K562 (cell line): ENCODE results near the gene PLD3. TPM values are rescaled to one million over a fixed set of nuclear protein-coding genes. Genes with fewer than 3 reads are reported as not detected.

Experiments
- ATAC-seq: fragments of 200-7000 bp; cut with Tn5 transposase; 3 replicates; pipeline ENCODE4 v1.9.1; 2020; ENCODE audit warnings: moderate library complexity
- BruUV-seq: library from RNA; stranded (reverse); fragments of 400-500 nt; replicated peaks from 2 replicates; lab custom pipeline; 2021; lab: Mats Ljungman, UMichigan
- CTCF ChIA-PET: fragments of 300-600 bp; formaldehyde crosslinking; extraction: SDS; loops from one replicate; lab custom pipeline; 2021; ENCODE audit warnings: low intra/inter-chr PET ratio; lab: Yijun Ruan, JAX
- POLR2A ChIA-PET: fragments of 300-600, 350-650 bp; sonication (Branson Sonifier 250); formaldehyde crosslinking; extraction: SDS; loops from one replicate; lab custom pipeline; 2021; ENCODE audit warnings: antibody characterized with exemption, inconsistent platforms; lab: Yijun Ruan, JAX
- DNase-seq, 4 experiments: peaks; one replicate each; pipeline versions ENCODE4 v3.0.0 to v3.0.0-alpha.2; 2011 to 2018; ENCODE audit warnings: low spot score in 3 of 4, mixed read lengths in 3 of 4; ENCODE audit errors: extremely low read depth in 1 of 4
- FAIRE-seq: peaks from 2 replicates; lab custom pipeline; 2011; peaks lifted over from hg19 to GRCh38; lab: Jason Lieb, UNC
- H2AFZ ChIP-seq: 2 replicates; pipeline ENCODE4 v1.6.0; 2011; ENCODE audit warnings: low read depth, low read length, control low read depth, inconsistent platforms
- H3K27ac ChIP-seq: fragments of 200-600 bp; 3 replicates; pipeline ENCODE4 v1.8.0; 2011; ENCODE audit warnings: low read depth, mild to moderate bottlenecking, control low read depth, inconsistent platforms, low read length, moderate library complexity, mixed read lengths; ENCODE audit errors: extremely low read depth
- H3K27me3 ChIP-seq, 2 experiments: fragments of 300-600 bp in 1 of 2; 2 replicates in 1 of 2; 3 replicates in 1 of 2; pipeline versions ENCODE4 v1.6.0 to v1.8.0; 2011; ENCODE audit warnings: inconsistent platforms in 2 of 2, low read length in 2 of 2, mild to moderate bottlenecking in 1 of 2, mixed read lengths in 1 of 2, moderate library complexity in 1 of 2; ENCODE audit not compliant: control insufficient read depth in 2 of 2, insufficient read depth in 2 of 2
- H3K36me3 ChIP-seq: fragments of 300-600 bp; 3 replicates; pipeline ENCODE4 v1.8.0; 2011; ENCODE audit warnings: mild to moderate bottlenecking, low read length, inconsistent platforms; ENCODE audit not compliant: control insufficient read depth, insufficient read depth
- H3K4me1 ChIP-seq, 2 experiments: fragments of 200-600 bp in 1 of 2; replicated peaks in 1 of 2; 2 replicates in 1 of 2; 3 replicates in 1 of 2; pipeline versions ENCODE4 v1.5.1 to v1.8.0; 2011; ENCODE audit warnings: inconsistent platforms in 2 of 2, low read length in 2 of 2, mild to moderate bottlenecking in 1 of 2, mixed read lengths in 1 of 2, moderate library complexity in 1 of 2; ENCODE audit not compliant: control insufficient read depth in 2 of 2, insufficient read depth in 2 of 2
- H3K4me2 ChIP-seq: 2 replicates; pipeline ENCODE4 v1.6.1; 2011; ENCODE audit warnings: low read length, control low read depth, inconsistent platforms, mixed read lengths; ENCODE audit not compliant: insufficient read depth
- H3K4me3 ChIP-seq: fragments of 200-600 bp; sonication (generic), shearing (Covaris generic); 2 replicates; pipeline ENCODE4 v1.5.1; 2016; ENCODE audit warnings: control low read depth, inconsistent platforms
- H3K79me2 ChIP-seq: fragments of 200-600 bp; 3 replicates; pipeline ENCODE4 v1.8.0; 2011; ENCODE audit warnings: low read length, inconsistent platforms; ENCODE audit not compliant: control insufficient read depth, insufficient read depth
- H3K9ac ChIP-seq, 2 experiments: 2 replicates each; pipeline versions ENCODE4 v1.6.0 to v1.6.1; 2011; ENCODE audit warnings: low read depth in 2 of 2, low read length in 2 of 2, control low read depth in 1 of 2, inconsistent platforms in 1 of 2, mild to moderate bottlenecking in 1 of 2, mixed read lengths in 1 of 2; ENCODE audit not compliant: insufficient read depth in 1 of 2
- H3K9me1 ChIP-seq: one replicate; pipeline ENCODE4 v1.6.0; 2011; ENCODE audit warnings: inconsistent platforms, mild to moderate bottlenecking, low read length, moderate library complexity; ENCODE audit not compliant: control insufficient read depth, insufficient read depth
- H3K9me3 ChIP-seq: replicated peaks from 2 replicates; pipeline ENCODE4 v1.5.1; 2011; ENCODE audit warnings: low read depth, low read length, inconsistent platforms; ENCODE audit not compliant: control insufficient read depth, insufficient read depth
- H4K20me1 ChIP-seq: replicated peaks from 2 replicates; pipeline ENCODE4 v1.6.1; 2011; ENCODE audit warnings: low read length, inconsistent platforms, mixed read lengths; ENCODE audit not compliant: control insufficient read depth, insufficient read depth
- ID3 ChIP-seq, 2 experiments: fragments of 250-450 bp in 1 of 2; fragments of 450-650 bp in 1 of 2; sonication (Bioruptor Pico) in 1 of 2; IDR thresholded peaks; 2 replicates each; pipeline versions ENCODE4 v1.6.1 to v1.8.0; 2016 to 2021; ENCODE audit warnings: mild to moderate bottlenecking in 2 of 2, moderate library complexity in 2 of 2, missing compliant biosample characterization in 1 of 2, missing genetic modification characterization in 1 of 2
- JUND ChIP-seq, 2 experiments: IDR thresholded peaks; 2 replicates in 1 of 2; 3 replicates in 1 of 2; pipeline ENCODE4 v1.6.1; 2011; ENCODE audit warnings: borderline replicate concordance in 2 of 2, low read depth in 2 of 2, low read length in 2 of 2, improper control_type of control experiment in 1 of 2, missing biosample characterization in 1 of 2, missing genetic modification characterization in 1 of 2, missing genetic modification reagents in 1 of 2
- MNT ChIP-seq, 2 experiments: fragments of 450-650 bp; conservative IDR thresholded peaks; 2 replicates each; pipeline ENCODE4 v1.6.1; 2017; ENCODE audit warnings: mild to moderate bottlenecking in 2 of 2, moderate library complexity in 2 of 2
- NFXL1 ChIP-seq: fragments of 450-650 bp; formaldehyde crosslinking; IDR thresholded peaks from 2 replicates; pipeline ENCODE4 v1.4.0; 2021; ENCODE audit warnings: mild to moderate bottlenecking
- NKRF ChIP-seq: fragments of 450-650 bp; IDR thresholded peaks from 2 replicates; pipeline ENCODE4 v1.6.1; 2016; ENCODE audit warnings: borderline replicate concordance
- RAD51 ChIP-seq: fragments of 450-650 bp; IDR thresholded peaks from 2 replicates; pipeline ENCODE4 v1.7.1; 2016; ENCODE audit warnings: low read depth, mild to moderate bottlenecking, borderline replicate concordance
- RBM25 ChIP-seq: fragments of 200-400 bp; formaldehyde crosslinking; IDR thresholded peaks from 2 replicates; pipeline ENCODE4 v1.6.1; 2018; ENCODE audit warnings: low read length, low read depth, moderate library complexity; ENCODE audit not compliant: severe bottlenecking
- RHOXF2B ChIP-seq: fragments of 250-450 bp; sonication (Bioruptor Pico); conservative IDR thresholded peaks from 2 replicates; pipeline ENCODE4 v1.5.1; 2021
- TOE1 ChIP-seq, 2 experiments: fragments of 450-650 bp in 1 of 2; sonication (generic) in 1 of 2; formaldehyde crosslinking in 1 of 2; IDR thresholded peaks; 2 replicates each; pipeline versions ENCODE4 v1.7.1 to v1.8.0; 2016 to 2022; ENCODE audit warnings: borderline replicate concordance in 2 of 2, mild to moderate bottlenecking in 2 of 2, antibody characterized with exemption in 1 of 2, inconsistent platforms in 1 of 2, low read depth in 1 of 2, missing genetic modification reagents in 1 of 2, moderate library complexity in 1 of 2
- ZBTB11 ChIP-seq, 3 experiments: fragments of 200-800 bp in 1 of 3; fragments of 250-450 bp in 1 of 3; fragments of 450-650 bp in 1 of 3; sonication (Bioruptor Pico) in 1 of 3; sonication (Bioruptor generic) in 1 of 3; formaldehyde crosslinking in 1 of 3; IDR thresholded peaks; 2 replicates each; pipeline versions ENCODE4 v1.6.1 to v1.8.0; 2016 to 2022; ENCODE audit warnings: mild to moderate bottlenecking in 2 of 3, missing genetic modification characterization in 2 of 3, missing compliant biosample characterization in 1 of 3, moderate library complexity in 1 of 3
- ZNF121 ChIP-seq: sonication (generic); formaldehyde crosslinking; conservative IDR thresholded peaks from 2 replicates; pipeline ENCODE4 v1.8.0; 2022; ENCODE audit warnings: missing genetic modification reagents
- WGBS: fragments of 100-300 bp; shearing (Covaris generic); methylation state at CpG from one replicate; pipeline ENCODE4 v1.1.6; 2016; ENCODE audit warnings: low coverage, mixed read lengths; ENCODE audit not compliant: insufficient coverage; ENCODE audit errors: missing lambda C conversion rate; 5-methylcytosine and 5-hydroxymethylcytosine counted together
- in situ Hi-C: fragments of 300-500 bp; cut with MboI; formaldehyde crosslinking; loops from 4 replicates; pipeline ENCODE4 v1.15.0; 2018; ENCODE audit warnings: inconsistent platforms, mixed read lengths
- intact Hi-C: fragments of 100-400 bp; cut with micrococcal nuclease; formaldehyde crosslinking; loops from 2 replicates; pipeline ENCODE4 v1.14.2; 2022
- polyA plus RNA-seq, 8 experiments: library from polyadenylated mRNA; depleted of rRNA in 4 of 8; stranded (reverse) in 5 of 8; unstranded in 3 of 8; fragments of >200 nt; fragmentation: Nextera tagmentation in 2 of 8; fragmentation: Illumina TruSeq in 1 of 8; extraction: Ambion mirVana in 2 of 8; extraction: Trizol in 1 of 8; gene quantifications; 2 replicates each; pipeline versions ENCODE4 v1.2.1 to v1.2.3, GENCODE V29; 2011 to 2014; ENCODE audit warnings: inconsistent platforms in 1 of 8, missing spikeins in 1 of 8
- total RNA-seq, 7 experiments: library from RNA; depleted of rRNA in 6 of 7; stranded (reverse); fragments of >200 nt in 6 of 7; fragmentation: Illumina TruSeq in 2 of 7; extraction: Trizol in 2 of 7; gene quantifications; 2 replicates each; pipeline versions ENCODE4 v1.2.1 to v1.2.3, GENCODE V29; 2011 to 2021; ENCODE audit warnings: low replicate concordance in 1 of 7

PLD3 gene
- total and polyA plus RNA-seq, 9 of the 15 experiments (the other 6 are each of a cell fraction or from before 2014, with no cell fraction given) = 2.3 to 128 (median 72.7) TPM

- no peak for TF ChIP-seq ZBTB11 (CRISPR knock-in tag; IDR thresholded peaks at IDR 0.05)
- no peak for TF ChIP-seq MNT (conservative IDR thresholded peaks at IDR 0.05)
- no peak for TF ChIP-seq TOE1 (IDR thresholded peaks at IDR 0.05; ENCODE audit: borderline replicate concordance)
- TF ChIP-seq TOE1 (CRISPR knock-in tag; IDR thresholded peaks at IDR 0.05; ENCODE audit: borderline replicate concordance, low read depth) = no peak
Measured at GRCh38 chr19:40323705-40324104, 24.8 kb upstream of the PLD3 start (continued).

- no peaks in the 10 kb centered on the region for H4K20me1 ChIP-seq
- CTCF ChIA-PET = no interaction called here
- H3K27me3 ChIP-seq = no peaks in the 10 kb centered on the region
- H2AFZ ChIP-seq = no peak overlapping the region
- H3K4me3 ChIP-seq = no peak overlapping the region
- ATAC-seq (no peak), FAIRE-seq (no peak), DNase-seq (no peak)
- POLR2A ChIA-PET = no interaction called here
- no peak overlapping the region; a peak in 1 of 4 replicates for H3K9ac ChIP-seq
- H3K27ac ChIP-seq = no peak overlapping the region
- H3K4me1 ChIP-seq = peaks cover 0 to 6% of the 10 kb centered on the region in 2 experiments; a peak in 2 of 5 replicates
- intact Hi-C loops (no loop called here), in situ Hi-C loops (no loop called here)
- WGBS = 95% methylated on average over 13 of the region's 14 CpGs
- no peaks in the 10 kb centered on the region for H3K9me3 ChIP-seq
- no peak overlapping the region for H3K4me2 ChIP-seq
- H3K36me3 ChIP-seq = peaks cover 87% of the 10 kb centered on the region
- BruUV-seq = no TSS peak
- H3K9me1 ChIP-seq = no peaks in the 10 kb centered on the region
- H3K79me2 ChIP-seq = no peaks in the 10 kb centered on the region
- TF ChIP-seq ID3 (CRISPR knock-in tag; IDR thresholded peaks at IDR 0.05) = no peak
- no peak for TF ChIP-seq ID3 (tag; IDR thresholded peaks at IDR 0.05)
- no peak for TF ChIP-seq RBM25
- TF ChIP-seq RAD51 = no peak
- TF ChIP-seq NKRF = no peak
- TF ChIP-seq NFXL1 (CRISPR knock-in tag) = no peak
- no peak for TF ChIP-seq ZNF121 (CRISPR knock-in tag)
- TF ChIP-seq RHOXF2B (CRISPR knock-in tag) = no peak
- no peak for TF ChIP-seq JUND (IDR thresholded peaks at IDR 0.05; ENCODE audit: borderline replicate concordance, low read depth, low read length)
- no peak for TF ChIP-seq JUND (tag; IDR thresholded peaks at IDR 0.05; ENCODE audit: borderline replicate concordance, low read depth, low read length)
Measured at GRCh38 chr19:40326201-40326600, 22.3 kb upstream of the PLD3 start.
